Ishikawa (cell line): ENCODE measurements around the gene ZNF345.

Experiments
- CEBPB ChIP-seq: IDR thresholded peaks from 2 replicates; pipeline ENCODE4 v1.6.1; 2012
- CREB1 ChIP-seq: IDR thresholded peaks from 2 replicates; pipeline ENCODE4 v1.6.1; 2012; ENCODE audit warnings: low read depth
- EGR1 ChIP-seq: IDR thresholded peaks from 2 replicates; pipeline ENCODE4 v1.6.1; 2012
- EP300 ChIP-seq: IDR thresholded peaks from 2 replicates; pipeline ENCODE4 v1.6.1; 2012; ENCODE audit warnings: borderline replicate concordance
- FOXM1 ChIP-seq: IDR thresholded peaks from 2 replicates; pipeline ENCODE4 v1.6.1; 2012; ENCODE audit warnings: low read depth, borderline replicate concordance
- NFIC ChIP-seq: IDR thresholded peaks from 2 replicates; pipeline ENCODE4 v1.6.1; 2012
- RAD21 ChIP-seq: IDR thresholded peaks from 2 replicates; pipeline ENCODE4 v1.6.1; 2012; ENCODE audit warnings: low read depth
- TAF1 ChIP-seq: IDR thresholded peaks from 2 replicates; pipeline ENCODE4 v1.6.1; 2012; ENCODE audit warnings: low read depth, mild to moderate bottlenecking
- TCF12 ChIP-seq: IDR thresholded peaks from 2 replicates; pipeline ENCODE4 v1.6.1; 2012; ENCODE audit warnings: low read depth
- TEAD4 ChIP-seq: IDR thresholded peaks from 2 replicates; pipeline ENCODE4 v1.6.1; 2012
- YY1 ChIP-seq: IDR thresholded peaks from 2 replicates; pipeline ENCODE4 v1.6.1; 2012; ENCODE audit warnings: low read depth
- ZBTB7A ChIP-seq: IDR thresholded peaks from 2 replicates; pipeline ENCODE4 v1.6.1; 2012; ENCODE audit warnings: low read depth
- TF ChIP-seq, protein P1 (sequence below): IDR thresholded peaks from 2 replicates; pipeline ENCODE4 v1.6.1; 2012
- TF ChIP-seq, protein P2 (sequence below): IDR thresholded peaks from 2 replicates; pipeline ENCODE4 v1.6.1; 2012; ENCODE audit warnings: low read depth, mild to moderate bottlenecking
- TF ChIP-seq, protein P3 (sequence below): IDR thresholded peaks from 2 replicates; pipeline ENCODE4 v1.6.1; 2012

Gene ZNF345

DNA sequence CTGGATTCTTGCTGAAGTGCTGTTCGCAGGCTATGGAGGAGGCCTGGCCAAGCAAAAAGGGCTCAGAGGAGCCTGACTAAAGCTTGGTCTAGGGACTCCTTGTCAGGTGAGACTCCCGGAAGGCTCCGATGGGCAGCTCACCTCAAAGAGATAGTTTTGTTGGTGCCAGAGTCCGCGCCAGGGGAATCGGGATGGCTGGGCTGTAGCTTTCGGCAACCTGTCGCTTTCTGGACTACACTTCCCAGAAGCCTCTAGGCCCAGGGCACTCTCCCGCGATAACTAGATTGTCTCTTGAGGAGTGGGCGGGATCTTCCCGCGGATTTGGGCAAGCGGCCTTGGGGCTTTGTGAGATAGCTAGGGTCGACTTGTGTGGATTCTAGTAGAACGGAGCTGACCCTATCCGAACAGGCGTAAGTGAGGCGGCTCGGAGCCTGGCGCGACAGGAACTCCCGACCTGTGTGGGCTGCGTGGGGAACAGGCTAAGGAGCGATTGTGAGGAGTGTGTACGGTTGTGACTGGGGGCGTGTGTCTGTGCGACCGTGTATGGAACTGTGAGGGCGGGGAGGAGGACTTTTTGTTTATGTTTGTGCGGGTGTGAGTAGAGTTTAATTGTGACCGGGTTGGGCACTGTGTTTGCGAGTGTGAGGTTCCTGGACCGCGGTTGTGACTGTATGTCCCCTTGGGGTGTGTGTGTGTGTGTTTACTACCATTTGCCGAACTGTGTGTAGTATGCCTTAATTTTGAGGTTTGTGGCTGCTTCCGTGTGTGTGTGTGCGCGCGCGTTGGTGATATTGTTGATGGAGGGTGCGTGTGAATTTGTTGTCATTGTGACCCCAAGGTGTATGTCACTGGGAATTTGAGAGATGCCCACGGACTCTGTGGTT, at the start of gene ZNF345:
ZNF345 (plus strand) TSS at position 318 of the 884 bp plus-strand sequence. CDS start 25,955 bp downstream, outside the sequence.
- TF ChIP-seq YY1 (no peak), FOXM1 (no peak), TEAD4 (no peak), CREB1 (no peak), TAF1 (no peak; the same call in 1 of the 2 replicates), ZBTB7A (no peak), NFIC (no peak), TCF12 (no peak), CEBPB (no peak)
- TF ChIP-seq, protein P1, sequence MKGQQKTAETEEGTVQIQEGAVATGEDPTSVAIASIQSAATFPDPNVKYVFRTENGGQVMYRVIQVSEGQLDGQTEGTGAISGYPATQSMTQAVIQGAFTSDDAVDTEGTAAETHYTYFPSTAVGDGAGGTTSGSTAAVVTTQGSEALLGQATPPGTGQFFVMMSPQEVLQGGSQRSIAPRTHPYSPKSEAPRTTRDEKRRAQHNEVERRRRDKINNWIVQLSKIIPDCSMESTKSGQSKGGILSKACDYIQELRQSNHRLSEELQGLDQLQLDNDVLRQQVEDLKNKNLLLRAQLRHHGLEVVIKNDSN = no peak
- TF ChIP-seq, protein P2, sequence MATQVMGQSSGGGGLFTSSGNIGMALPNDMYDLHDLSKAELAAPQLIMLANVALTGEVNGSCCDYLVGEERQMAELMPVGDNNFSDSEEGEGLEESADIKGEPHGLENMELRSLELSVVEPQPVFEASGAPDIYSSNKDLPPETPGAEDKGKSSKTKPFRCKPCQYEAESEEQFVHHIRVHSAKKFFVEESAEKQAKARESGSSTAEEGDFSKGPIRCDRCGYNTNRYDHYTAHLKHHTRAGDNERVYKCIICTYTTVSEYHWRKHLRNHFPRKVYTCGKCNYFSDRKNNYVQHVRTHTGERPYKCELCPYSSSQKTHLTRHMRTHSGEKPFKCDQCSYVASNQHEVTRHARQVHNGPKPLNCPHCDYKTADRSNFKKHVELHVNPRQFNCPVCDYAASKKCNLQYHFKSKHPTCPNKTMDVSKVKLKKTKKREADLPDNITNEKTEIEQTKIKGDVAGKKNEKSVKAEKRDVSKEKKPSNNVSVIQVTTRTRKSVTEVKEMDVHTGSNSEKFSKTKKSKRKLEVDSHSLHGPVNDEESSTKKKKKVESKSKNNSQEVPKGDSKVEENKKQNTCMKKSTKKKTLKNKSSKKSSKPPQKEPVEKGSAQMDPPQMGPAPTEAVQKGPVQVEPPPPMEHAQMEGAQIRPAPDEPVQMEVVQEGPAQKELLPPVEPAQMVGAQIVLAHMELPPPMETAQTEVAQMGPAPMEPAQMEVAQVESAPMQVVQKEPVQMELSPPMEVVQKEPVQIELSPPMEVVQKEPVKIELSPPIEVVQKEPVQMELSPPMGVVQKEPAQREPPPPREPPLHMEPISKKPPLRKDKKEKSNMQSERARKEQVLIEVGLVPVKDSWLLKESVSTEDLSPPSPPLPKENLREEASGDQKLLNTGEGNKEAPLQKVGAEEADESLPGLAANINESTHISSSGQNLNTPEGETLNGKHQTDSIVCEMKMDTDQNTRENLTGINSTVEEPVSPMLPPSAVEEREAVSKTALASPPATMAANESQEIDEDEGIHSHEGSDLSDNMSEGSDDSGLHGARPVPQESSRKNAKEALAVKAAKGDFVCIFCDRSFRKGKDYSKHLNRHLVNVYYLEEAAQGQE = no peak
- TF ChIP-seq, protein P3, sequence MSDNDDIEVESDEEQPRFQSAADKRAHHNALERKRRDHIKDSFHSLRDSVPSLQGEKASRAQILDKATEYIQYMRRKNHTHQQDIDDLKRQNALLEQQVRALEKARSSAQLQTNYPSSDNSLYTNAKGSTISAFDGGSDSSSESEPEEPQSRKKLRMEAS = no peak; the same call in 1 of the 2 replicates

DNA sequence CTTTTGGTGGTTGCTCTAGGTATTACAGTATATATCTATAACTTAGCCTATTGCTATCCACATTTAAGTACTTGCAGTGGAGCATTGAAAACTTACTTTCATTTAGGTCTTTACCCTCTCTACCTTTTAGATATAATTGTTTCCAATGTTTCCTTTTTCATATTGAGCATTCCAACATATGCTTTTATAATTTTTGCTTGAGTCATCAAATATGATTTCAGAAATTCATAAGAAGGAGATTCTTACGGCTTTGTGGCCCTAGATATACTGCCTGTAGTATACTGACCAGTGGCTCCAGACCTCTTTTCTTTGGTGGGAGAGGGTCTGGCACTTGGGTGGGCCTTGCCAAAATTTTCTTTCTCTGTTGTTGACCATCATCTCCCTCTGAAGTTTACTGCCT, 45.3 kb upstream of the ZNF345 start:
- TF ChIP-seq TEAD4 (no peak), FOXM1 (no peak), EP300 (no peak), TAF1 (no peak), TCF12 (no peak)

DNA sequence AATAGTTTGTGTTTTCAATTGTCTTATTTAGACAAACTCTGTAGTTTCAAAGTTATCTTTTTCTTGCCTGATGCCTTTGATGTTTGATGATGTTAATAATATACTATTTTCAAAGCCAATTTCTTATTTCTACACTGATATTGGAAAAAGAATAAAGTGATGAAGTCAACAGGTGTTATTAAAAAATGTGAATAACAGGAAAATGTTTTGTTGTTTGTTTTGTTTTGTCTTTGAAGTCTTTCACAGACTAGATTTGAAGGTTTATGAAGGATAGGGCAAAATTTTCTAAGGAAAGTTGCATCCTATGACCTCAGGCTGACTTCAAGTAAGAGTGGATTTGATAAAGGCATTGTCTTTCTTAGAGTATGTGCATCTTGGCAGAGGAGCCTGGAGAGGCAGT, 43.6 kb upstream of the ZNF345 start:
- TF ChIP-seq TCF12 = no peak

DNA sequence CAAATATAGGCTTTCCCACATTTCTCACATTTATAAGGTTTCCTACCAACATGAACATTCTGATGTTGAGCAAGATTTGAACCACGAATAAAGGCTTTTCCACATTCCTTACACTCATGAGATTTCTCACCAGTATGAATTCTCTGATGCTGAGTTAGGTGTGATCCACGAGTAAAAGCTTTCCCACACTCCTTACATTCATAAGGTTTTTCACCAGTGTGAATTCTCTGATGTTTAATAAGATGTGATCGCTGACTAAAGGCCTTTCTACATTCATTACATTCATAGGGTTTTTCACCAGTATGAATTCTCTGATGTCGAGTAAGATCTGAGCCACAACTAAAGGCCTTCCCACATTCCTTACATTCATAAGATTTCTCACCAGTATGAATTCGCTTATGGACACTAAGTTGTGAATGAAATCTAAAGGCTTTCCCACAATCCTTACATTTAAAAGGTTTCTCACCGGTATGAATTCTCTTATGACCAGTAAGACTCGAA, 31.5 kb upstream of the ZNF345 start:
- TF ChIP-seq, protein P1 = no peak
- TF ChIP-seq EGR1 = no peak
- no peak for TF ChIP-seq TCF12
- TF ChIP-seq TEAD4 = no peak
- TF ChIP-seq EP300 = no peak
- TF ChIP-seq CREB1 = no peak
- no peak for TF ChIP-seq FOXM1
- no peak for TF ChIP-seq ZBTB7A
- TF ChIP-seq RAD21 = no peak
- no peak for TF ChIP-seq NFIC

DNA sequence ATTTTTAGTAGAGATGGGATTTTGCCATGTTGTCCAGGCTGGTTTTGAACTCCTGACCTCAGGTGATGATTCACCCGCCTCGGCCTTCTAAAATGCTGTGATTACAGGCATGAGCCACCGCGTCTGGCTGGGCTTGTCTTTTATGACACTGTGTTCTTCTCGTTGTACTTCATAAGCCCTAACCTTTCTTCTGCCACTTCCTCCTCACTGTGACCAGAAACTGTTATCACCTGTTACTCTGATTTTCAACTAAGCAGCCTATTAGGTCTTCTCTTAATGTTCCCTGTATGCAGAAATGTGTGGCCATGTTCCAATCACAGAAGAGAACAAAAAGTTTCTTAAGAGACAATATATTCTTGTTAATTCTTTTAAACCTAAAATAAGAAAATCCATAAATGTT, 28.9 kb upstream of the ZNF345 start:
- no peak for TF ChIP-seq RAD21
- TF ChIP-seq TCF12 = no peak
- TF ChIP-seq NFIC = no peak
- TF ChIP-seq EGR1 = no peak
- TF ChIP-seq CEBPB = no peak
- TF ChIP-seq ZBTB7A = no peak
- TF ChIP-seq, protein P3 = no peak
- no peak for TF ChIP-seq TEAD4
- no peak for TF ChIP-seq TAF1
- no peak for TF ChIP-seq YY1
- TF ChIP-seq CREB1 = no peak
- TF ChIP-seq, protein P2 = no peak
- TF ChIP-seq FOXM1 = no peak
- TF ChIP-seq, protein P1 = no peak
- no peak for TF ChIP-seq EP300

DNA sequence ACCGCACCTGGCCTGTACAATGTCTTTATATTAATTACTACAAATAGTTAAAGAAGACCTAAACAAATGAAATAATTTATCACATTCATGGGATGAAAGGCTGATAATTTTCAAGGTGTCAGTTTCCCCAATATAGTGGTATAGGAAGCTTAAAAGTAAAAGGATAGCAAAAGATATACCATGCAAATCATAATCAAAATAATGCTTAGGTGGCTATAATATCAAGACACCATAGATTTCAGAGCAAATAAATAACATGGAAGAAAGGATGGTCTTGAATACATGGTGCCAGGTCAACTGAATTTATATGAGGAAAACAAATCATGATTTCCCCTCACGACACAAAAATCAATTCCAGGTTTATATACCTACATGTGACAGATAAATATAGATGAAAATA, 17.2 kb upstream of the ZNF345 start:
- no peak for TF ChIP-seq CEBPB
- TF ChIP-seq, protein P2 = no peak
- TF ChIP-seq NFIC = no peak
- TF ChIP-seq, protein P3 = no peak
